Cardiac muscle cell (in vitro differentiated cells and primary cell): ENCODE results near the gene GDF7. TPM values are rescaled to one million over a fixed set of nuclear protein-coding genes. Genes with fewer than 3 reads are reported as not detected.
A peak's percentile ranks its signal among the peaks of the same experiment; 100 is the strongest.

ENCODE experiments used
- DNase-seq, 2 donors: peaks; one replicate each; pipeline versions ENCODE4 v3.0.0 to v3.0.0-alpha.2; 2010 to 2017; ENCODE audit warnings: low read depth in 1 of 2, low spot score in 1 of 2
- H3K27ac ChIP-seq: fragments of 200-600 bp; sonication (generic); 2 replicates; pipeline ENCODE4 v1.5.1; 2016
- H3K27me3 ChIP-seq: fragments of 200-600 bp; sonication (generic); 2 replicates; pipeline ENCODE4 v1.6.0; 2016; ENCODE audit warnings: control low read depth
- H3K36me3 ChIP-seq: fragments of 200-600 bp; sonication (generic); 2 replicates; pipeline ENCODE4 v1.5.1; 2016; ENCODE audit warnings: control low read depth
- H3K4me1 ChIP-seq: fragments of 200-600 bp; sonication (generic); 2 replicates; pipeline ENCODE4 v1.8.1; 2017; ENCODE audit warnings: low read depth, mild to moderate bottlenecking, mixed run types
- H3K4me3 ChIP-seq: fragments of 200-600 bp; sonication (generic); 2 replicates; pipeline ENCODE4 v1.5.1; 2016; ENCODE audit warnings: mild to moderate bottlenecking
- H3K9me3 ChIP-seq: fragments of 200-600 bp; sonication (generic); 2 replicates; pipeline ENCODE4 v1.5.1; 2017; ENCODE audit warnings: low read depth, mild to moderate bottlenecking, control low read depth
- polyA plus RNA-seq: library from polyadenylated mRNA; unstranded; fragments of >200 nt; fragmentation: Nextera tagmentation; extraction: Ambion mirVana; gene quantifications from 2 replicates; pipeline ENCODE4 v1.2.1, GENCODE V29; 2016
- total RNA-seq: library from RNA; depleted of rRNA; stranded (reverse); fragments of >200 nt; gene quantifications from 2 replicates; pipeline ENCODE4 v1.2.3, GENCODE V29; 2016
- TF ChIP-seq, protein P1 (sequence below): IDR thresholded peaks from 2 replicates; pipeline ENCODE4 v1.5.1; 2012; ENCODE audit warnings: low read depth, mild to moderate bottlenecking, low read length

The GDF7 gene
- total and polyA plus RNA-seq, 2 experiments from 2014 or later = 0.09 to 0.15 TPM

DNA sequence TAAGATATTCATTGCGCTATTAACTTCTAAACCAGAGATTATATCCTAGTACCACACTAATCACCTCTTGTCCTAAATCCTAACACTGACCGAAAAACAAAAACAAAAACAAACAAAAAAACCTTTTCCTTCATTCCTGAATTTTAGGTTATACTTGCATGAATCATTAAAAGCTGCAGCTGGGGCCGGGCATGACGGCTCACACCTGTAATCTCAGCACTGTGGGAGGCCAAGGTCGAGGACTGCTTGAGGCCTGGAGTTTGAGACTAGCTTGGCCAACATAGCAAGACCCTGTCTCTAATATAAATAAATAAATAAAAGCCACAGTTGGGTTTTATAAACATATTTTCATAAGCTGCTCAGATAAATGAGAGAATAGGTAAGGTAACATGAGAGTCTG lies 60.0 kb downstream of the GDF7 start:
- Histone ChIP-seq H3K4me1 (peaks cover 10% of the 10 kb centered on the region), H3K9me3 (no peaks in the 10 kb centered on the region), H3K4me3 (no peak overlapping the region), H3K27ac (no peak overlapping the region), H3K36me3 (no peaks in the 10 kb centered on the region), H3K27me3 (no peaks in the 10 kb centered on the region)
- TF ChIP-seq, protein P1, sequence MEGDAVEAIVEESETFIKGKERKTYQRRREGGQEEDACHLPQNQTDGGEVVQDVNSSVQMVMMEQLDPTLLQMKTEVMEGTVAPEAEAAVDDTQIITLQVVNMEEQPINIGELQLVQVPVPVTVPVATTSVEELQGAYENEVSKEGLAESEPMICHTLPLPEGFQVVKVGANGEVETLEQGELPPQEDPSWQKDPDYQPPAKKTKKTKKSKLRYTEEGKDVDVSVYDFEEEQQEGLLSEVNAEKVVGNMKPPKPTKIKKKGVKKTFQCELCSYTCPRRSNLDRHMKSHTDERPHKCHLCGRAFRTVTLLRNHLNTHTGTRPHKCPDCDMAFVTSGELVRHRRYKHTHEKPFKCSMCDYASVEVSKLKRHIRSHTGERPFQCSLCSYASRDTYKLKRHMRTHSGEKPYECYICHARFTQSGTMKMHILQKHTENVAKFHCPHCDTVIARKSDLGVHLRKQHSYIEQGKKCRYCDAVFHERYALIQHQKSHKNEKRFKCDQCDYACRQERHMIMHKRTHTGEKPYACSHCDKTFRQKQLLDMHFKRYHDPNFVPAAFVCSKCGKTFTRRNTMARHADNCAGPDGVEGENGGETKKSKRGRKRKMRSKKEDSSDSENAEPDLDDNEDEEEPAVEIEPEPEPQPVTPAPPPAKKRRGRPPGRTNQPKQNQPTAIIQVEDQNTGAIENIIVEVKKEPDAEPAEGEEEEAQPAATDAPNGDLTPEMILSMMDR = no peak
- no peak for DNase-seq

GRCh38 chr2:20728114-20728758 lies 61.3 kb downstream of the GDF7 start:
- no peak overlapping the region for H3K4me3 ChIP-seq
- no peaks in the 10 kb centered on the region for H3K36me3 ChIP-seq
- TF ChIP-seq, protein P1 = no peak
- no peaks in the 10 kb centered on the region for H3K9me3 ChIP-seq
- peaks cover 10% of the 10 kb centered on the region for H3K4me1 ChIP-seq
- peak; percentile 22 to 31 for DNase-seq
- no peaks in the 10 kb centered on the region for H3K27me3 ChIP-seq
- H3K27ac ChIP-seq = peak overlapping the region; percentile 70

Other genes with a start within 250 kb of the GDF7 start
- gene RHOB, start 220.1 kb upstream of the GDF7 start, total RNA-seq = 82.7 and 92.1 TPM in 2 replicates
- 15.2 and 15.4 TPM in 2 replicates for gene RHOB, start 220.1 kb upstream of the GDF7 start, polyA plus RNA-seq
- gene HS1BP3, start 16.0 kb upstream of the GDF7 start, total RNA-seq = 18.3 and 20.3 TPM in 2 replicates
- gene HS1BP3, start 16.0 kb upstream of the GDF7 start, polyA plus RNA-seq = 12.0 and 13.5 TPM in 2 replicates
- gene LDAH, start 156.0 kb downstream of the GDF7 start, total RNA-seq = 13.3 and 15.2 TPM in 2 replicates
- gene LDAH, start 156.0 kb downstream of the GDF7 start, polyA plus RNA-seq = 21.1 and 28.3 TPM in 2 replicates